Activated CD4-positive, alpha-beta T cell treated with anti-CD3 and anti-CD28 coated beads, Interleukin-2, amount 10 ng/mL, durations not matched to agents 7 days and 5 days (primary cell): ENCODE results near the gene KRT7. TPM values are rescaled to one million over a fixed set of nuclear protein-coding genes. Genes with fewer than 3 reads are reported as not detected.
"Not testable (repeated sequence)": the region's sequence is repeated elsewhere in the genome, so short reads cannot be mapped to it uniquely, and the experiment has no call there.

Source experiments
- CTCF ChIA-PET: fragments of 350-600 bp; sonication (Branson Sonifier 250); formaldehyde crosslinking; loops from one replicate; lab custom pipeline; 2021; ENCODE audit warnings: antibody characterized with exemption; lab: Charles Lee
- POLR2A ChIA-PET: fragments of 350-600 bp; sonication (Branson Sonifier 250); formaldehyde crosslinking; loops from one replicate; lab custom pipeline; 2021; ENCODE audit warnings: antibody characterized with exemption; lab: Charles Lee
- DNase-seq: peaks from one replicate; pipeline ENCODE4 v3.0.0-alpha.2; 2020
- H3K27ac Mint-ChIP-seq: one replicate; pipeline ENCODE4 v1.8.0; 2021; ENCODE audit warnings: mild to moderate bottlenecking, moderate library complexity, mixed read lengths
- H3K27me3 Mint-ChIP-seq: one replicate; pipeline ENCODE4 v1.8.0; 2021; ENCODE audit warnings: mixed read lengths
- H3K36me3 Mint-ChIP-seq: one replicate; pipeline ENCODE4 v1.8.0; 2021; ENCODE audit warnings: low read depth, mixed read lengths
- H3K4me1 Mint-ChIP-seq: one replicate; pipeline ENCODE4 v1.8.0; 2021; ENCODE audit warnings: mixed read lengths
- H3K4me3 Mint-ChIP-seq: one replicate; pipeline ENCODE4 v1.8.0; 2021; ENCODE audit warnings: mild to moderate bottlenecking, moderate library complexity, mixed read lengths
- H3K9me3 Mint-ChIP-seq: one replicate; pipeline ENCODE4 v1.8.0; 2021; ENCODE audit warnings: mixed read lengths
- total RNA-seq, 2 experiments: library from RNA; stranded (reverse); gene quantifications; one replicate each; pipeline ENCODE4 v1.2.3, GENCODE V29; 2021

KRT7 gene
- total RNA-seq, 2 experiments from 2014 or later: 2.2 to 2.5 TPM

- Mint-ChIP-seq H3K36me3 (no peaks in the 10 kb centered on the region), H3K4me3 (no peak overlapping the region), H3K4me1 (peaks cover 24% of the 10 kb centered on the region), H3K27ac (no peak overlapping the region), H3K27me3 (peaks cover 11% of the 10 kb centered on the region), H3K9me3 (no peaks in the 10 kb centered on the region)
- POLR2A ChIA-PET: no interaction called here
- CTCF ChIA-PET: interaction anchor here (0.7 to 1.7 kb wide), 2 partner anchors 39 to 915 kb away, joined by 3 to 5 read pairs; no protein-coding TSS in a partner anchor
- DNase-seq: no peak
These were observed 6.7 kb downstream of the KRT7 start for GRCh38 chr12:52239767-52240166.

- H3K27me3 Mint-ChIP-seq, H3K27ac Mint-ChIP-seq, H3K36me3 Mint-ChIP-seq, H3K4me3 Mint-ChIP-seq, H3K9me3 Mint-ChIP-seq, DNase-seq, POLR2A ChIA-PET: not testable (repeated sequence)
- CTCF ChIA-PET: interaction anchor here (0.7 kb wide), 1 partner anchor 915 kb away, joined by 3 read pairs; no protein-coding TSS in a partner anchor
- H3K4me1 Mint-ChIP-seq: peaks cover 29% of the 10 kb centered on the region
These were observed 7.2 kb downstream of the KRT7 start for GRCh38 chr12:52240247-52240646.

- no peak for DNase-seq
- no peaks in the 10 kb centered on the region for H3K36me3 Mint-ChIP-seq
These were observed 8.3 kb downstream of the KRT7 start for GRCh38 chr12:52241205-52241842.

GRCh38 chr12:52242442-52243258 lies 9.6 kb downstream of the KRT7 start:
- H3K9me3 Mint-ChIP-seq: no peaks in the 10 kb centered on the region
- no peak for DNase-seq
- ChIA-PET CTCF (interaction anchor here (1.1 to 1.6 kb wide), 4 partner anchors 10 to 21 kb away, joined by 3 to 6 read pairs (median 4); no protein-coding TSS in a partner anchor), POLR2A (no interaction called here)
- no peak overlapping the region for H3K27ac Mint-ChIP-seq
- peaks cover 5% of the 10 kb centered on the region for H3K27me3 Mint-ChIP-seq
- no peaks in the 10 kb centered on the region for H3K36me3 Mint-ChIP-seq
- peaks cover 50% of the 10 kb centered on the region for H3K4me1 Mint-ChIP-seq
- H3K4me3 Mint-ChIP-seq: no peak overlapping the region

More at GRCh38 chr12:52241205-52241842, 8.3 kb downstream of the KRT7 start:
- Mint-ChIP-seq H3K4me3 (no peak overlapping the region), H3K9me3 (no peaks in the 10 kb centered on the region), H3K4me1 (peaks cover 39% of the 10 kb centered on the region), H3K27me3 (peaks cover 5% of the 10 kb centered on the region), H3K27ac (no peak overlapping the region)
- ChIA-PET CTCF (interaction anchor here (1.5 to 1.6 kb wide), 2 partner anchors 11 to 15 kb away, joined by 4 to 6 read pairs; no protein-coding TSS in a partner anchor), POLR2A (no interaction called here)

- Mint-ChIP-seq H3K4me1 (peaks cover 50% of the 10 kb centered on the region), H3K4me3 (no peak overlapping the region), H3K27me3 (peaks cover 5% of the 10 kb centered on the region), H3K27ac (peak overlapping the region; percentile 90), H3K36me3 (no peaks in the 10 kb centered on the region), H3K9me3 (no peaks in the 10 kb centered on the region)
- CTCF ChIA-PET: interaction anchor here (0.7 to 1.4 kb wide), 5 partner anchors 11 to 649 kb away, joined by 3 read pairs; no protein-coding TSS in a partner anchor
- no peak for DNase-seq
- POLR2A ChIA-PET: no interaction called here
These were observed 10.3 kb downstream of the KRT7 start for GRCh38 chr12:52243259-52243855.

GRCh38 chr12:52243856-52244614 lies 11.0 kb downstream of the KRT7 start:
- ChIA-PET CTCF (interaction anchor here (0.7 to 1.4 kb wide), 6 partner anchors 10 to 648 kb away, joined by 3 to 5 read pairs (median 3); no protein-coding TSS in a partner anchor), POLR2A (no interaction called here)
- H3K36me3 Mint-ChIP-seq: no peaks in the 10 kb centered on the region
- H3K4me1 Mint-ChIP-seq: peaks cover 50% of the 10 kb centered on the region
- no peaks in the 10 kb centered on the region for H3K9me3 Mint-ChIP-seq
- peak overlapping the region; percentile 20 for H3K4me3 Mint-ChIP-seq
- peaks cover 3% of the 10 kb centered on the region for H3K27me3 Mint-ChIP-seq
- H3K27ac Mint-ChIP-seq: peak overlapping the region; percentile 90
- peak; percentile 58 for DNase-seq

GRCh38 chr12:52244615-52244994 lies 11.6 kb downstream of the KRT7 start:
- DNase-seq: no peak
- Mint-ChIP-seq H3K36me3 (peaks cover 3% of the 10 kb centered on the region), H3K4me1 (peaks cover 54% of the 10 kb centered on the region), H3K27ac (peak overlapping the region; percentile 90), H3K9me3 (no peaks in the 10 kb centered on the region), H3K4me3 (peak overlapping the region; percentile 20), H3K27me3 (peaks cover 4% of the 10 kb centered on the region)
- ChIA-PET POLR2A (no interaction called here), CTCF (interaction anchor here (1.3 to 1.4 kb wide), 3 partner anchors 12 to 21 kb away, joined by 3 to 5 read pairs (median 3); no protein-coding TSS in a partner anchor)

GRCh38 chr12:52245259-52245961 lies 12.4 kb downstream of the KRT7 start:
- CTCF ChIA-PET: interaction anchor here (0.9 to 1.4 kb wide), 6 partner anchors 9 to 34 kb away, joined by 3 to 5 read pairs (median 4); no protein-coding TSS in a partner anchor
- POLR2A ChIA-PET: interaction anchor here (0.5 kb wide), 1 partner anchor 78 kb away, joined by 3 read pairs; no protein-coding TSS in a partner anchor
- Mint-ChIP-seq H3K27me3 (peaks cover 7% of the 10 kb centered on the region), H3K36me3 (peaks cover 7% of the 10 kb centered on the region), H3K27ac (peak overlapping the region; percentile 15), H3K4me3 (no peak overlapping the region), H3K4me1 (peaks cover 59% of the 10 kb centered on the region), H3K9me3 (no peaks in the 10 kb centered on the region)
- DNase-seq: no peak

- CTCF ChIA-PET: interaction anchor here (0.9 to 1.4 kb wide), 6 partner anchors 9 to 33 kb away, joined by 3 to 4 read pairs (median 3); no protein-coding TSS in a partner anchor
- peaks cover 10% of the 10 kb centered on the region for H3K36me3 Mint-ChIP-seq
- H3K4me1 Mint-ChIP-seq: peaks cover 63% of the 10 kb centered on the region
- no peak overlapping the region for H3K4me3 Mint-ChIP-seq
- POLR2A ChIA-PET: interaction anchor here (0.5 kb wide), 1 partner anchor 79 kb away, joined by 3 read pairs; no protein-coding TSS in a partner anchor
- no peak for DNase-seq
- peaks cover under 1% of the 10 kb centered on the region for H3K9me3 Mint-ChIP-seq
- H3K27me3 Mint-ChIP-seq: peaks cover 7% of the 10 kb centered on the region
- H3K27ac Mint-ChIP-seq: peak overlapping the region; percentile 15
These were observed 13.0 kb downstream of the KRT7 start for GRCh38 chr12:52245962-52246569.

- peaks cover 17% of the 10 kb centered on the region for H3K36me3 Mint-ChIP-seq
- peaks cover 72% of the 10 kb centered on the region for H3K4me1 Mint-ChIP-seq
- CTCF ChIA-PET: interaction anchor here (0.7 to 1.1 kb wide), 2 partner anchors 9 to 25 kb away, joined by 3 read pairs; no protein-coding TSS in a partner anchor
- POLR2A ChIA-PET: no interaction called here
- DNase-seq: no peak
- H3K27me3 Mint-ChIP-seq: peaks cover 9% of the 10 kb centered on the region
- H3K27ac Mint-ChIP-seq: peak overlapping the region; percentile 59
- peaks cover 6% of the 10 kb centered on the region for H3K9me3 Mint-ChIP-seq
- no peak overlapping the region for H3K4me3 Mint-ChIP-seq
These were observed 13.9 kb downstream of the KRT7 start for GRCh38 chr12:52246720-52247621.
